ENCODE data around the gene CLRN2. TPM values are rescaled to one million over a fixed set of nuclear protein-coding genes. Genes with fewer than 3 reads are reported as not detected.

The CLRN2 gene
- total and polyA plus RNA-seq, 3 donors from 2014 or later = not detected

Other genes starting within 250 kb of the CLRN2 start
- 10 to 100 TPM; 15.9 to 20.7 TPM for gene QDPR, start 3.1 kb upstream of the CLRN2 start, total RNA-seq
- 31.7 TPM for gene QDPR, start 3.1 kb upstream of the CLRN2 start, polyA plus RNA-seq (ENCODE audit: insufficient read depth, low read depth, low replicate concordance)
- 100 to 1,000 TPM in 1 of 2 donors, 10 to 100 TPM in 1; 98.9 to 100 TPM for gene LAP3, start 62.0 kb downstream of the CLRN2 start, total RNA-seq
- 108 TPM for gene LAP3, start 62.0 kb downstream of the CLRN2 start, polyA plus RNA-seq (ENCODE audit: insufficient read depth, low read depth, low replicate concordance)
- gene MED28, start 99.5 kb downstream of the CLRN2 start, total RNA-seq = 10 to 100 TPM; 22.8 to 27.3 TPM
- 51.7 TPM for gene MED28, start 99.5 kb downstream of the CLRN2 start, polyA plus RNA-seq (ENCODE audit: insufficient read depth, low read depth, low replicate concordance)